MV-4-11 (cell line): ENCODE results near the gene ATXN2L.
"Not testable (repeated sequence)": the region's sequence is repeated elsewhere in the genome, so short reads cannot be mapped to it uniquely, and the experiment has no call there.

Source experiments
- DNase-seq: peaks from one replicate; lab custom pipeline; 2025; lab: John Stamatoyannopoulos, UW

The ATXN2L gene

GRCh38 chr16:28822520-28823290 is at the start of gene ATXN2L:
Gene ATXN2L (plus strand): TSS chr16:28822999. CDS start chr16:28823260, 261 bp downstream.
- peak; percentile 93 for DNase-seq

- not testable (repeated sequence) for DNase-seq
Observed at GRCh38 chr16:28781697-28782096, 41.1 kb upstream of the ATXN2L start.

- not testable (repeated sequence) for DNase-seq
Observed at GRCh38 chr16:28782357-28782756, 40.4 kb upstream of the ATXN2L start.

- DNase-seq = peak; percentile 84
Observed at GRCh38 chr16:28802235-28803019, 20.4 kb upstream of the ATXN2L start.

- not testable (repeated sequence) for DNase-seq
Observed at GRCh38 chr16:28807445-28808120, 15.2 kb upstream of the ATXN2L start.

GRCh38 chr16:28820016-28820415 is 2.8 kb upstream of the ATXN2L start:
- DNase-seq = peak; percentile 28

GRCh38 chr16:28820546-28820945 is 2.3 kb upstream of the ATXN2L start:
- DNase-seq = not testable (repeated sequence)

GRCh38 chr16:28821874-28822519 is 802 bp upstream of the ATXN2L start:
- DNase-seq = no peak

GRCh38 chr16:28823291-28823872 is 583 bp downstream of the ATXN2L start:
- DNase-seq = no peak

- peak; percentile 94 for DNase-seq
Observed at GRCh38 chr16:28823873-28824716, 1.3 kb downstream of the ATXN2L start.

GRCh38 chr16:28824717-28824973 is 1.8 kb downstream of the ATXN2L start:
- DNase-seq = no peak

- DNase-seq = no peak
Observed at GRCh38 chr16:28826141-28826540, 3.3 kb downstream of the ATXN2L start.

- no peak for DNase-seq
Observed at GRCh38 chr16:28829747-28830146, 6.9 kb downstream of the ATXN2L start.

- no peak for DNase-seq
Observed at GRCh38 chr16:28830531-28830930, 7.7 kb downstream of the ATXN2L start.

GRCh38 chr16:28834349-28834748 is 11.6 kb downstream of the ATXN2L start:
- DNase-seq = no peak

GRCh38 chr16:28834873-28835863 is 12.4 kb downstream of the ATXN2L start:
- no peak for DNase-seq

- no peak for DNase-seq
Observed at GRCh38 chr16:28835864-28836760, 13.3 kb downstream of the ATXN2L start.

- no peak for DNase-seq
Observed at GRCh38 chr16:28836761-28837064, 13.9 kb downstream of the ATXN2L start.
